GM12878 (cell line): ENCODE data around the gene PARN.
"Not testable (repeated sequence)": the region's sequence is repeated elsewhere in the genome, so short reads cannot be mapped to it uniquely, and the experiment has no call there.

Source experiments
- CTCF ChIP-seq, 3 experiments: IDR thresholded peaks in 2 of 3; conservative IDR thresholded peaks in 1 of 3; 2 replicates each; pipeline ENCODE4 v1.5.1; 2011; ENCODE audit warnings: low read depth in 3 of 3, low read length in 3 of 3, mild to moderate bottlenecking in 3 of 3, control low read depth in 2 of 3, moderate library complexity in 2 of 3, inconsistent platforms in 1 of 3, mixed read lengths in 1 of 3; ENCODE audit not compliant: control insufficient read depth in 2 of 3, insufficient read depth in 1 of 3; ENCODE audit errors: extremely low read depth in 1 of 3
- FOXM1 ChIP-seq: IDR thresholded peaks from 2 replicates; pipeline ENCODE4 v1.6.1; 2012; ENCODE audit warnings: low read depth, mild to moderate bottlenecking, inconsistent platforms, low read length, moderate library complexity

DNA sequence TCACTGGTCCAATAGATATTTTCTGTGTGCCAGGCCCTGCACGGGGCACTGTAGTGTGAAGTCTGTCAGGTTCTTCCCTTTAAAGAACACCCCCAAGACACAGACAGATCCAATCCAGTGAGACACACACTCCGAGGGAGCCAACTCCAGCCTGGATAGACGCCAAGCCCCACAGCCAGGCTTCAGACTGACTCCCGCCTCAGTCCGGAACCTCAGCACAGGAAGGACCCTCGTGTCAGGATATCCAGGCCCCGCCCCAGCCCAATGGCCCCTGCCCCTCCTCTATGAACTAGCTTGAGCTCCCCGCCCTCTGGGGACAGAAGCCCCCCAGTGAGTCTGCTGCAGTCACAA is 228.4 kb downstream of the PARN start:
- not testable (repeated sequence) for TF ChIP-seq CTCF (IDR thresholded peaks at IDR 0.05 in 2 of 3, conservative IDR thresholded peaks at IDR 0.05 in 1 of 3; ENCODE audit: control insufficient read depth in 2 of 3, extremely low read depth in 1 of 3, insufficient read depth in 1 of 3, low read depth in 3 of 3, low read length in 3 of 3); FOXM1
